Epidermal melanocyte (primary cell): ENCODE data around the gene PI4K2B.
"Not testable (repeated sequence)": the region's sequence is repeated elsewhere in the genome, so short reads cannot be mapped to it uniquely, and the experiment has no call there.

Experiments
- DNase-seq: peaks from one replicate; pipeline ENCODE4 v3.0.0; 2011; ENCODE audit warnings: low spot score; ENCODE audit not compliant: insufficient read length

The PI4K2B gene

GRCh38 chr4:25240754-25241210 is 6.9 kb downstream of the PI4K2B start:
- DNase-seq = not testable (repeated sequence)

GRCh38 chr4:25242195-25242594 is 8.4 kb downstream of the PI4K2B start:
- not testable (repeated sequence) for DNase-seq

GRCh38 chr4:25245181-25245580 is 11.3 kb downstream of the PI4K2B start:
- no peak for DNase-seq

- DNase-seq = no peak
Observed at GRCh38 chr4:25246680-25247611, 13.1 kb downstream of the PI4K2B start.

GRCh38 chr4:25248875-25249274 is 15.0 kb downstream of the PI4K2B start:
- DNase-seq = not testable (repeated sequence)

- DNase-seq = not testable (repeated sequence)
Observed at GRCh38 chr4:25249494-25249893, 15.7 kb downstream of the PI4K2B start.

- DNase-seq = no peak
Observed at GRCh38 chr4:25252230-25253070, 18.6 kb downstream of the PI4K2B start.

GRCh38 chr4:25253071-25253445 is 19.2 kb downstream of the PI4K2B start:
- DNase-seq = no peak

- not testable (repeated sequence) for DNase-seq
Observed at GRCh38 chr4:25253786-25254185, 20.0 kb downstream of the PI4K2B start.

- no peak for DNase-seq
Observed at GRCh38 chr4:25258980-25259578, 25.2 kb downstream of the PI4K2B start.

GRCh38 chr4:25271866-25272265 is 38.0 kb downstream of the PI4K2B start:
- DNase-seq = no peak

GRCh38 chr4:25280210-25280609 is 46.4 kb downstream of the PI4K2B start:
- DNase-seq = no peak

GRCh38 chr4:25283948-25284347 is 50.1 kb downstream of the PI4K2B start:
- DNase-seq = no peak

- no peak for DNase-seq
Observed at GRCh38 chr4:25284466-25284865, 50.6 kb downstream of the PI4K2B start.

- no peak for DNase-seq
Observed at GRCh38 chr4:25290490-25291067, 56.7 kb downstream of the PI4K2B start.

GRCh38 chr4:25291158-25291733 is 57.4 kb downstream of the PI4K2B start:
- DNase-seq = no peak

GRCh38 chr4:25297528-25298242 is 63.9 kb downstream of the PI4K2B start:
- no peak for DNase-seq

GRCh38 chr4:25299476-25300203 is 65.8 kb downstream of the PI4K2B start:
- no peak for DNase-seq

- DNase-seq = no peak
Observed at GRCh38 chr4:25301471-25301870, 67.6 kb downstream of the PI4K2B start.

GRCh38 chr4:25302626-25303025 is 68.8 kb downstream of the PI4K2B start:
- DNase-seq = no peak
